Gastroesophageal sphincter (tissue), 4 donors: ENCODE data around the gene CDH15. TPM values are rescaled to one million over a fixed set of nuclear protein-coding genes. Genes with fewer than 3 reads are reported as not detected.

ENCODE experiments used
- ATAC-seq: fragments of 150-250 bp; one replicate; pipeline ENCODE4 v1.9.1; 2016; ENCODE audit warnings: mild to moderate bottlenecking, moderate library complexity
- H3K27ac ChIP-seq, 4 donors: fragments of 200-600 bp; sonication (generic) in 3 of 4; 1 replicate in 3 of 4; 2 replicates in 1 of 4; pipeline ENCODE4 v1.5.1; 2016 to 2019
- H3K27me3 ChIP-seq: fragments of 200-600 bp; sonication (generic); one replicate; pipeline ENCODE4 v1.5.1; 2019
- H3K36me3 ChIP-seq, 2 donors: fragments of 200-600 bp; sonication (generic); one replicate each; pipeline ENCODE4 v1.5.1; 2019; ENCODE audit warnings: control low read depth in 1 of 2
- H3K4me1 ChIP-seq, 3 donors: fragments of 200-600 bp; sonication (generic); 1 replicate in 2 of 3; 2 replicates in 1 of 3; pipeline ENCODE4 v1.5.1; 2016 to 2019; ENCODE audit warnings: control low read depth in 2 of 3
- H3K4me3 ChIP-seq, 2 donors: fragments of 200-600 bp; sonication (generic); one replicate each; pipeline ENCODE4 v1.5.1; 2019; ENCODE audit warnings: mild to moderate bottlenecking in 1 of 2, moderate library complexity in 1 of 2
- H3K9me3 ChIP-seq, 3 donors: fragments of 200-600 bp; sonication (generic); one replicate each; pipeline ENCODE4 v1.5.1; 2017 to 2019; ENCODE audit warnings: control low read depth in 2 of 3
- EP300 ChIP-seq: sonication (generic); formaldehyde crosslinking; IDR thresholded peaks from one replicate; pipeline ENCODE4 v1.6.1; 2017; ENCODE audit warnings: antibody characterized with exemption, mild to moderate bottlenecking
- POLR2A ChIP-seq, 2 donors: fragments of 450-650 bp; IDR thresholded peaks; one replicate each; pipeline ENCODE4 v1.6.1; 2017; ENCODE audit warnings: antibody characterized with exemption in 2 of 2, mild to moderate bottlenecking in 2 of 2, moderate library complexity in 1 of 2
- POLR2AphosphoS5 ChIP-seq: sonication (generic); formaldehyde crosslinking; IDR thresholded peaks from one replicate; pipeline ENCODE4 v1.6.1; 2017; ENCODE audit warnings: antibody characterized with exemption
- WGBS, 2 donors: methylation state at CpG; one replicate each; pipeline ENCODE4 v1.1.5; 2018; ENCODE audit warnings: low coverage in 1 of 2; 5-methylcytosine and 5-hydroxymethylcytosine counted together
- total RNA-seq, 4 donors: library from RNA; depleted of rRNA; stranded (reverse); fragments of >200 nt; gene quantifications; one replicate each; pipeline ENCODE4 v1.1.0, GENCODE V29; 2016
- TF ChIP-seq, protein P1 (sequence below), 4 experiments: fragments of 200-600 bp in 2 of 4; fragments of 450-650 bp in 2 of 4; sonication (generic) in 1 of 4; IDR thresholded peaks; one replicate each; pipeline ENCODE4 v1.5.1; 2017 to 2019; ENCODE audit warnings: antibody characterized with exemption in 4 of 4, mild to moderate bottlenecking in 2 of 4, moderate library complexity in 2 of 4

CDH15 gene
- total RNA-seq, 4 donors from 2014 or later: 0.15 to 1.1 (median 0.27) TPM; not detected in 1

DNA sequence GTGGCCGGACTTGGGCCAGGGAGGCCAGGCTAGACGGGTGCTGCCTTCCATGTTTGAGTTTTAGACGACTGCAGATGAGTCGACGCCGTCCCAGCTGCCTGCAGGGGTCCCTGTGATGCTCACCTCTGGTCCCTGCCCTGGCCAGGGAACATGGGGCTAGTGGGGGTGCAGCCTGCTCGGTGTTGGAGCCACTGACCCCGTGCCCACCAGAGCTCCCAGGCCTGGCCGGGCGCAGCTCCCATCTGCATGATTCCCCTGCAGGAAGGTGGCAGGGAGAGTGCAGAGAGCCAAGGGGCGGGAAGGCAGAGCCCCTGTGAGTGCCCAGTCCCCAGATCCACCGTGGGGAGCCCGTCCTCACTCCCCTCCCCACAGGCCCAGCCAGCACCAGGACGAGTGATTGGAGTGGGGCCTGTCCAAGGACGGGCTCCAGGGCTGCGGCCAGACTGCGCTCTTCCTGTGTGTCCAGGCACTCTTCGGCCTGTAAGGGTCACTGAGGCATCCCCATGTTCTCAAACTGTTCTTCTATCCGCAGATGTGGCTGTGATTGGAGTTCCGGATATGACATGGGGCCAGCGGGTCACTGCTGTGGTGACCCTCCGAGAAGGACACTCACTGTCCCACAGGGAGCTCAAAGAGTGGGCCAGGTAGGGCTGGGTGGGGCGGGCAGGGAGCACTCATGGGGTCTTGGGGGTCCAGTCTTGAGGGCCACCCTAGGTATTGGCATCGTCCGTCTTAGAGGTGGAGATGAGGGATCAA lies 26.0 kb upstream of the CDH15 start:
- WGBS, 2 donors: 77% methylated on average over 10 of the region's 25 CpGs; no CpG with 5 or more reads in 1 of the 2 donors
- H3K9me3 ChIP-seq: no peaks in the 10 kb centered on the region
- H3K4me3 ChIP-seq: no peak overlapping the region
- H3K27me3 ChIP-seq: no peaks in the 10 kb centered on the region
- ATAC-seq: no peak
- H3K36me3 ChIP-seq: peaks cover 0 to 96% of the 10 kb centered on the region in 2 donors
- no peaks in the 10 kb centered on the region for H3K4me1 ChIP-seq
- no peak overlapping the region for H3K27ac ChIP-seq
- no peak for TF ChIP-seq POLR2A (IDR thresholded peaks at IDR 0.05)
- no peak for TF ChIP-seq POLR2AphosphoS5
- TF ChIP-seq, protein P1, sequence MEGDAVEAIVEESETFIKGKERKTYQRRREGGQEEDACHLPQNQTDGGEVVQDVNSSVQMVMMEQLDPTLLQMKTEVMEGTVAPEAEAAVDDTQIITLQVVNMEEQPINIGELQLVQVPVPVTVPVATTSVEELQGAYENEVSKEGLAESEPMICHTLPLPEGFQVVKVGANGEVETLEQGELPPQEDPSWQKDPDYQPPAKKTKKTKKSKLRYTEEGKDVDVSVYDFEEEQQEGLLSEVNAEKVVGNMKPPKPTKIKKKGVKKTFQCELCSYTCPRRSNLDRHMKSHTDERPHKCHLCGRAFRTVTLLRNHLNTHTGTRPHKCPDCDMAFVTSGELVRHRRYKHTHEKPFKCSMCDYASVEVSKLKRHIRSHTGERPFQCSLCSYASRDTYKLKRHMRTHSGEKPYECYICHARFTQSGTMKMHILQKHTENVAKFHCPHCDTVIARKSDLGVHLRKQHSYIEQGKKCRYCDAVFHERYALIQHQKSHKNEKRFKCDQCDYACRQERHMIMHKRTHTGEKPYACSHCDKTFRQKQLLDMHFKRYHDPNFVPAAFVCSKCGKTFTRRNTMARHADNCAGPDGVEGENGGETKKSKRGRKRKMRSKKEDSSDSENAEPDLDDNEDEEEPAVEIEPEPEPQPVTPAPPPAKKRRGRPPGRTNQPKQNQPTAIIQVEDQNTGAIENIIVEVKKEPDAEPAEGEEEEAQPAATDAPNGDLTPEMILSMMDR (IDR thresholded peaks at IDR 0.05): no peak
- no peak for TF ChIP-seq EP300

DNA sequence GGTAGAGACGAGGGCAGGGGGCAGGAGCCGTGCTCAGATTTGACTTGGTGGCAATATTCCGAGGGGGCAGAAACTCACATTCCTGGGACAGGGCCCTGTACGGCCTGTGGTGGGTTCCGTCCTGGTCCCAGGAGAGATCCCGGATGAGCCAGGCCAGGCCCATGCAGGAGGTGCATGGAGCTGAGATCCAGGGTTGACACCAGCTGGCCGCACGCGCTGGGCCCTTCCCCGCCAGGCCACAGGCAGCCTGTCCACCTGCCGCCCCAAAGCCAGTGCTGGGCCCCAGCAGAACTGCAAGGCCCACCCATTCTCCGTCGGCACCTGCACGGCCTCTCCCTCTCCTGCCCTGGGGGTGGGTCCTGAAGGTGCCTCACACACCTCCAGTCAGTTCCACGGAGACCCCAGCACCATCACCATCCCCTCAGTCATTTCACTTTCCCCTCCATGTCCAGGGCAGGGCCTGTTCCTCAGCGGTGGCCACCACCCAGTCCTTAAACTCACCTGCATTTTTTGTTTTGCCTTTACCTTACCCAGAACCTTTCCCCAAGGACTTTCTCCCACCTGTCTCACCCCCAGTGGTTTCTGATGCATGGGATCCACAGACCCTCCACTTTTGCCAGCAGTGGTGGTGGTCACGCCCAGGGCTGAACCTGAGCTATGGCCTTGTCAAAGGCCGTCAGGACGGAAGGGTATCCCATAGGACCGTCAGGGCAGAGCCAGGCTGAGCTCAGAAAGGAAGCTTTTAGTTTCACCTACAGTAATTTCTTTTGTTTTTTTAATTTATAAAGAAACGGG lies 25.1 kb upstream of the CDH15 start:
- TF ChIP-seq EP300 (no peak), POLR2A (IDR thresholded peaks at IDR 0.05) (no peak), POLR2AphosphoS5 (no peak)
- TF ChIP-seq, protein P1 (IDR thresholded peaks at IDR 0.05): no peak
- no peaks in the 10 kb centered on the region for H3K9me3 ChIP-seq
- H3K4me1 ChIP-seq: no peaks in the 10 kb centered on the region
- H3K4me3 ChIP-seq: no peak overlapping the region
- peaks cover 0 to 96% of the 10 kb centered on the region in 2 donors for H3K36me3 ChIP-seq
- no peak for ATAC-seq
- no peak overlapping the region for H3K27ac ChIP-seq
- no peaks in the 10 kb centered on the region for H3K27me3 ChIP-seq
- 98 to 100% methylated on average over 2 to 8 of the region's 21 CpGs for WGBS, 2 donors

DNA sequence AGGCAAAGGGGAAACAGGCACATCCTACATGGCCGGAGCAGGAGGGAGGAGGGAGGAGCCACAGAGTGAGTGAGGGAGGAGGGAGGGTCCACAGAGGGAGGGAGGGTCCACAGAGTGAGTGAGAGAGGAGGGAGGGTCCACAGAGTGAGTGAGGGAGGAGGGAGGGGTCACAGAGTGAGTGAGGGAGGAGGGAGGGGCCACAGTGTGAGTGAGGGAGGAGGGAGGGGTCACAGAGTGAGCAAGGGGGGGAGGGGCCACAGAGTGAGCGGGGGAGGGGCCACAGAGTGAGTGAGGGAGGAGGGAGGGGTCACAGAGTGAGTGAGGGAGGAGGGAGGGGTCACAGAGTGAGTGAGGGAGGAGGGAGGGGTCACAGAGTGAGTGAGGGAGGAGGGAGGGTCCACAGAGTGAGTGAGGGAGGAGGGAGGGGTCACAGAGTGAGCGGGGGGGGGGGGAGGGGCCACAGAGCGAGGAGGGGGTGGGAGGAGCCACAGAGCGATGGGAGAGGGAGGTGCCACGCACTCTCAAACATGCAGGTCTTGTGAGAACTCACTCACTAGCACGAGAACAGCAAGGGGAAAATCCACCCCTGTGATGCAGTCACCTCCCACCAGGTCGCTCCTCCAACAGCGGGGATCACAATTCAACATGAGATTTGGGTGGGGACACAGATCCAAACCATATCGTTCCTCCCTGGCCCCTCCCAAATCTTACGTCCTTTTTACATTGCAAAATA lies 24.3 kb upstream of the CDH15 start:
- TF ChIP-seq POLR2A (IDR thresholded peaks at IDR 0.05) (no peak), EP300 (no peak), POLR2AphosphoS5 (no peak)
- TF ChIP-seq, protein P1 (IDR thresholded peaks at IDR 0.05): no peak
- Histone ChIP-seq H3K9me3 (no peaks in the 10 kb centered on the region), H3K36me3 (peaks cover 0 to 96% of the 10 kb centered on the region in 2 donors), H3K4me3 (no peak overlapping the region), H3K4me1 (no peaks in the 10 kb centered on the region), H3K27me3 (no peaks in the 10 kb centered on the region), H3K27ac (no peak overlapping the region)
- ATAC-seq: no peak
- WGBS, 2 donors: 83 to 91% methylated on average over 8 to 9 of the region's 11 CpGs

DNA sequence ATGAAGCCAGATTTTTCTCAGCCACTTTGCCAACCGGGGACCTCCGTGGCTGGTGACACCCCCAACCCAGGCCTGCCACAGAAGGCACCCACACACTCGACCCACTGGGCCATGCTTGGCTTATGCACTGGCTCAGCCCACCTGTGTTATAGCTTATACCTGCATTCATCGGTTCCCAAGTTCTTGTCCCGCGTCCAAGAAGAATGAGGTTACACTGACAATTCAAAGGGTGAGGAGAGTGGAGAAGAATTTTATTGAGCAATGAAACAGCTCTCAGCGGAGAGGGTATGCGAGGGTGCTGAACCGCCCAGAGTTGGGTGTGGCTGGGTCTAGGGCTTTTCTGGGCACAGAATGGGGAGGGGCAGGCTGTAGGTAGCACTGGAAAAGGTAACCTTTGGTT lies 22.2 kb upstream of the CDH15 start:
- H3K27ac ChIP-seq: no peak overlapping the region
- 100% methylated on average over 5 to 6 of the region's 9 CpGs for WGBS, 2 donors
- ATAC-seq: no peak
- no peak for TF ChIP-seq POLR2A (IDR thresholded peaks at IDR 0.05)
- TF ChIP-seq EP300: no peak
- TF ChIP-seq POLR2AphosphoS5: no peak
- TF ChIP-seq, protein P1 (IDR thresholded peaks at IDR 0.05): no peak
- H3K36me3 ChIP-seq: peaks cover 0 to 82% of the 10 kb centered on the region in 2 donors
- H3K4me3 ChIP-seq: no peak overlapping the region
- H3K9me3 ChIP-seq: no peaks in the 10 kb centered on the region
- peaks cover 0 to 2% (median 0%) of the 10 kb centered on the region in 3 donors for H3K4me1 ChIP-seq
- H3K27me3 ChIP-seq: no peaks in the 10 kb centered on the region
